Ovary (tissue), 3 donors: ENCODE measurements around the gene BIK.

Source experiments
- POLR2A ChIP-seq: fragments of 450-650 bp; IDR thresholded peaks from one replicate; pipeline ENCODE4 v1.6.1; 2017; ENCODE audit warnings: antibody characterized with exemption, mild to moderate bottlenecking, moderate library complexity
- TF ChIP-seq, protein P1 (sequence below), 3 donors: fragments of 450-650 bp in 2 of 3; fragments of 200-600 bp in 1 of 3; IDR thresholded peaks; one replicate each; pipeline versions ENCODE4 v1.5.1 to v1.8.0; 2016 to 2022; ENCODE audit warnings: antibody characterized with exemption in 3 of 3, mild to moderate bottlenecking in 1 of 3
- donor health status: DM: no; HTN: no; CAD: no.

DNA sequence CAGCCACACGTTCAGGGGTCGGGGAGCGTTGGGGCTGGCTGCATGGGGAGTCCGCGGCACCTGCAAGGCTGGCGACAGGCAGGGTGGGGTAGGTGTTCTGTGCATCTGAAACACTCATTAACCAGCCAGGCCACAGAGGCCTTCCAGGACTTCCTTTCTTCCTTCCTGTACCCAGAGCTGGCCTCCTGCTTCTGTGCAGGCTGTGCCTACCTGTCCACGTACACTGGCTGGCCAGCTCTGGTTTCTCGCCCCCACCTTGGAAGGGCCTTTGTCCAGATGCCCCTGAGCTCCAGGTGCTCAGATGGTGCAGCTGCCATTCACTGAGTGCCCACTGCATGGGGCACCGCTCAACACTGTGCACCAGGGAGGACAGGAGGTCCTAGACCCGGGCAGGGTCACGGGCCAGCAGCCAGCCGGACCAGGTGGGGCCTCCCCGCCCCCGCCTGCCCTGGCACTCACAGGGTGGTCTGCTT, 60.5 kb downstream of the BIK start:
- TF ChIP-seq, protein P1, sequence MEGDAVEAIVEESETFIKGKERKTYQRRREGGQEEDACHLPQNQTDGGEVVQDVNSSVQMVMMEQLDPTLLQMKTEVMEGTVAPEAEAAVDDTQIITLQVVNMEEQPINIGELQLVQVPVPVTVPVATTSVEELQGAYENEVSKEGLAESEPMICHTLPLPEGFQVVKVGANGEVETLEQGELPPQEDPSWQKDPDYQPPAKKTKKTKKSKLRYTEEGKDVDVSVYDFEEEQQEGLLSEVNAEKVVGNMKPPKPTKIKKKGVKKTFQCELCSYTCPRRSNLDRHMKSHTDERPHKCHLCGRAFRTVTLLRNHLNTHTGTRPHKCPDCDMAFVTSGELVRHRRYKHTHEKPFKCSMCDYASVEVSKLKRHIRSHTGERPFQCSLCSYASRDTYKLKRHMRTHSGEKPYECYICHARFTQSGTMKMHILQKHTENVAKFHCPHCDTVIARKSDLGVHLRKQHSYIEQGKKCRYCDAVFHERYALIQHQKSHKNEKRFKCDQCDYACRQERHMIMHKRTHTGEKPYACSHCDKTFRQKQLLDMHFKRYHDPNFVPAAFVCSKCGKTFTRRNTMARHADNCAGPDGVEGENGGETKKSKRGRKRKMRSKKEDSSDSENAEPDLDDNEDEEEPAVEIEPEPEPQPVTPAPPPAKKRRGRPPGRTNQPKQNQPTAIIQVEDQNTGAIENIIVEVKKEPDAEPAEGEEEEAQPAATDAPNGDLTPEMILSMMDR (IDR thresholded peaks at IDR 0.05): no peak
- TF ChIP-seq POLR2A: no peak
